Inferior parietal cortex (tissue), 1 donor: ENCODE measurements around the gene BARHL2.

Source experiments
- DNase-seq: peaks from one replicate; pipeline ENCODE4 v3.0.0-alpha.2; 2016; ENCODE audit errors: extremely low spot score

Gene BARHL2

GRCh38 chr1:90724926-90725656 lies 8.0 kb upstream of the BARHL2 start:
- DNase-seq, result no peak

DNA sequence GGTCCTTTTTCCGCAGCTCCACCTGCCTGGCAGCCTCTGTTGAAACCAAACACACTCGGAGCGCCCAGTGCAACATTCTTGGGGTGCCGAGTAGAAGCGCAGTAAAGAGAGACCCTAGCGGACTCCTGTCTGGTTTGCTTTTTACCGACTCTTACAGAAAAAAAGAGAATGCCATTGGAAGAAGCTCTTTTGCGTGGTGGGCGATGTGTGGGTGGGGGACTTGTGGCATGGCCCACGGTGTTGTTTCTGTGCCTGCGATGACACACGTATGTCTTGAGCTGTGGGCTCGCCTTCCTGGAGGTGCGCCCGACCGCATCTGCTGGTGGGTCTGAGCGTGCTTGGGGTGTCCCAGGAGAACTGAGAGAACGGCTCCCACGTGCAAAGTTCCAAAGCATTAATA lies 7.3 kb upstream of the BARHL2 start:
- DNase-seq, result no peak

GRCh38 chr1:90723590-90724108 lies 6.5 kb upstream of the BARHL2 start:
- DNase-seq, result no peak

DNA sequence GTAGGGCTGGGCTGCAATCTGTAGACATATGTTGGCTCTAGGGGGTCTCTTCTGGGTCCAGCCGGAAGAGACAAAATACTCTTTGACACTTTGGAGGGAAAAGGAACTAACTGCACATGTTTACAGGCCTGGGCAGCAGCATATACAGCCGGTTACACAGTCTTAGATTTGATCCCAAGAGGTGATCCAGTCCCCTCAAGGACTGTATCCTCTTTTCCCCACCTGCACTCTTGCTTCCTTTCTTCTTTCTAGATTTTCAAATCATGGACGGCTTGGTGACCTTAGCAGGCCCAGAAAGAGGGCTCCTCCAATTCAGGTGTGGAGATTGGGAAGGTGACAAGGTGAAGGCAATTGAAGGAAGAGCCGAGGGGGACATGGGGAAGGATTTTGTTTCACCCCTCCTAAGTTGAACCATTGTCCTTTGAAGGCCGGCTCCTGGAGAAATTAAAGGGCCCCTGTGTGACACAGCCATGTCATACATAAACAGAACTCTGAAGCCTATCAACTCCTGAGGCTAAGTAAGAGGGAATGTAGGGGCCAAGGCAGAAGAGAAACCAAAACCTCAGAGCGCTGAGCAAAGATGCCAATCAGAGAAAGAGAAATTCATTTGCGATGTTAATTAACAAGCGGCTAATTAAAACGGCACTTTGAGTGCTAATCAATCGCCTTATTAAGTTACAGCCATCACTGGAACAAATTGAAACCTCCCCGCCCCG lies 5.9 kb upstream of the BARHL2 start:
- DNase-seq, result no peak

- peak; percentile 85 for DNase-seq
Observed at GRCh38 chr1:90721210-90722194, 4.4 kb upstream of the BARHL2 start.

GRCh38 chr1:90720145-90720636 lies 3.1 kb upstream of the BARHL2 start:
- no peak for DNase-seq

DNA sequence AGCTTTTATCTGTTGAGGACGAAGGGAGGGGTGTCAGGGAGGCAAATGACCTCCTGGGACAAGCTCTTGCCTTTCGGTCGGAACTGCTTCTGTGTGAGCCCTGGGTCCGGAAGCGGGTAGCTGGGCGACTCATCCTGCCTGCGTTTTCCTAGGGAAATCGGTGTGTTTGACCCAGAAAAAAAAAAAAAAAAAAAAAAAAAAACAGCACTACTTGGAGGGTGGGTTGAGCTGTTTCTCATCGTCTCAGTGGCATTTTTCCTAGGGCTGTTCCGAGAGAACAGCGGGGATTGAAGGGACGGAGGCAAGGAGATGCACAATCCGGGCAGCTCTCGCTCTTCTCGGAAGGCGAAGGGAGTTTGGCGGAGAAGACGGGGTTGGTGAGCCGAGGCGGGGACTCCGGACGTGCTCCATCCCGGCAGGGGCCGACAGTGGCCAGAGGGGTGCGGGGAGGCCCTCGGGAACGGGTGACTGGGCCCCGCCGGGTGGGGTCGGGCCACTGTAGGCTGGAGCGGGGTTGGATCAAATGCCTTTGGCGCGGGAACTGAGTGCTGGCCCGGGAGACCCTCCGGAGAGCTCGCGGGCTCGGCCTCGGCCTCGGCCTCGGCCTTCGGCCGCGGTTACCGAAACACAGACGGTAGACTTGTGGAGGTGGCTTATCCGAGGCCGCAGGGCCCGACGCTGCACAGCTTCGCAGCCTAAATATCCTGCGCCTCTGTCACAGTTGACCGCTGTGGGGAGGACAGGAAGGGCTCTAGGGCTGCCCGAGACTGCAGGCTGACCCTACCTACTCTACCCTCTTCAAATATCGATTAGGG lies 2.4 kb upstream of the BARHL2 start:
- DNase-seq, result no peak

GRCh38 chr1:90718411-90719329 lies 1.6 kb upstream of the BARHL2 start:
- DNase-seq, result no peak

GRCh38 chr1:90717665-90718410 lies 736 bp upstream of the BARHL2 start:
- no peak for DNase-seq

- no peak for DNase-seq
Observed at GRCh38 chr1:90717356-90717664, 208 bp upstream of the BARHL2 start.

GRCh38 chr1:90716243-90716551 lies 905 bp downstream of the BARHL2 start:
- DNase-seq, result no peak

- no peak for DNase-seq
Observed at GRCh38 chr1:90715309-90715708, 1.8 kb downstream of the BARHL2 start.

DNA sequence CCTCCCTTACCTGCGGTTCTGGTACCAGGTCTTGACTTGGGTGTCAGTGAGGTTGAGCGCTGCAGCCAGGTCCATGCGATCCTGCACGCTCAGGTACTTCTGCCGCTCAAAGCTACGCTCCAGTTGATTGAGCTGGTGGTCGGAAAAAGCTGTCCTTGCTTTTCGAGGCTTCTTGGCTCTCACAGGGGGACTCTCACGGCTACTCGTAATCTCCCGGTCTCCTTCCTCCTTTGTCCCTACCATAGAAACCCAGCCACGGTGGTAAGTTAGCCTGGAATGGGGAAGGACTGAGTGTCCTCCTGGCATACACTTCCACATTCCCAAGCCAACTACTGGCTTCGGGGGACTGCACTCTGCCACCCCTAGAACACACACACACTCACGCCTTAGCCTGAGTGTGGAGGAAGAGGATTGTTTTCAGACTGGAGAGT lies 2.6 kb downstream of the BARHL2 start:
- DNase-seq, result no peak

DNA sequence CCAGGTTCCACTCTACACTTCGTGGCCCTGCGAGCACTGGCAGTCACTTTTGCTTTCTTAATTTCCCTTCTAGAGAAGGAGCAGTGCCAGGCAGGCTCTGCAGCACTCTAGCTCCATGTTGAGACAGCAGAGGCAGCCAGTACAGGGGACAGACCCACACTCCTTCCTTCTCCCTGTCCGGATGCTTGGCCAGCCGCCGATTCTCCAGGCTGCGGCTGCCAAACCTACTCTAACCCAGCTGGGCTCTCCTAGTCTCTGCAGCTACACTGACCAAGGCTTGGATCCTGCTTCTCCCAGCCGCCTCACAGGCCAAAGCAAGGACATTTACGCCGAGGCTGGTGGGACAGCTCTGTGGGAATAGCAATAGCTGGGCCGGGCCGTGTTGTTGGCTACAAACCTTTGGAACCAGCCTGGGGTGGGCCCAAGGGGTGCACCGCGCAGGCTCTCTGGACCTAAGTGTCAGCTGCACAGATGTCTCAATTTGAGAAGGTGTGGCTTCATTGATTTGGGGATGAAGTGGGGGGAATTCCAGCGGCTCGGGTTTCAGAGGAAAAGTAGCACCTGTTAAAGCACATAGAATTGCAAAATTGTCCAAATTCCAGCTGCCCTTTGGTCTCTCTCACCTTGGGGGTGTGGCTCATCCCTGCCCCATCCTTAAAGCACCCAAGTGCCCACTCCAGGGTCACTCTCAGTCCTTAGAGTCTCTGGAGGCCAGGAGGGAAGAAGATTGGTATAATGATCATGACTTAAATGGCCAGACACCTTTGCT lies 3.2 kb downstream of the BARHL2 start:
- no peak for DNase-seq

- no peak for DNase-seq
Observed at GRCh38 chr1:90712915-90713730, 4.0 kb downstream of the BARHL2 start.

DNA sequence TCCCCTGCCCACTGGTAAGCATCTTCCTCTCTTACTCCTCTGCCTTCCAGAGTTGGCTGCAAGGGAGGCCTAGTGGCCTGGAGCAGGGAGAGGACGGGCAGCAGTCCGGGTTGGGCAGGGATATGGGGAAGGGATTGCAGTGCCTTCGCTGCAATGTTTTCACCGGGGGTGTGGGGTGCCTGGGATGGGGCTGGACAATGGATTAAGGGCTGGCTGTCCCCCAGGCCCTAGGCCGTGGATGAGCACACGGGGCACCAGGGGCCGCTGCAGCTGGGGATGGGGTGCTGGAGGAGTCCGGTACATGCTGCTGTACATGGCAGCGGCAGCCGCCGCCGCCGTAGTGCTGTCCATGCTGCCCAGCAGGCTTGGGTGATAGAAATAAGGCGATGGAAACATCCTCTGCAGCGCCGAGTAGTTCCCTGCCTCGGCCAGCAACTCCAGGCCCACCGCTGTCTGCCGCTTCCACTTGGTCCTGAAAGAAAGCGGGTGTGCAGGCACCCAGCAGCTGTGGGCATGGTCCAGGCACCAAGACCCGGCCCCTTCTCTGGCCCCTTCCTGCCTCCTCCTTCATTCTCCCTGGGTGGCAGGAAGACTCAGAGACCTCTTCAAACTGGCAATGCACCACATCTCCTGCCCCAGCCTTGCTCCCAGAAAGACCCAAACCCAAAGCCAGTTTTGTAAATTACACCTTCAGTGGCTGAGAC lies 4.8 kb downstream of the BARHL2 start:
- no peak for DNase-seq

- DNase-seq, result no peak
Observed at GRCh38 chr1:90711696-90712095, 5.4 kb downstream of the BARHL2 start.
